GM18870 (cell line): ENCODE data around the gene SHISA4.
A peak's percentile ranks its signal among the peaks of the same experiment; 100 is the strongest.

Experiments used
- ATAC-seq: cut with Tn5 transposase; IDR thresholded peaks from one replicate; pipeline ENCODE4 v1.9.1; 2021; ENCODE audit warnings: moderate library complexity; ENCODE audit not compliant: unreplicated experiment

Gene SHISA4

DNA sequence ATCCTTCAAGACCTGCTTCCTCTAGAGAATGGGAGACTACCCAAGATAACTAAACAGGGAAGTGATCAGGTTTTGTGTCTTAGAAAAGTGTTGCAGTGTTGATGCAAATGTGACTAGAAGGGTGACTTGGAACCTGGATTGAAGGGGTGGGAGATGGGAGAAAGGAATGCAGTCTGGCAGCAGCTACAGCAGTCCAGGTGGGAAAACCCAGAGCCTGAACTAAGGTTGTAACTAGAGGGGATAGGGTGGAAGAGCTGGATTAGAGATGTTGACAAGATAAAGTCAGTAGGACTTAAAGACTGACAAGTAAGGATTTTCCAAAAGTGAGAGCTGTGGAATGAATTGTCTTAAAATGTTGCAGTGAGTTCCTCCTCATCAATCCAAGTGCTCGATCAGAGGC, 7.1 kb upstream of the SHISA4 start:
- no peak for ATAC-seq

DNA sequence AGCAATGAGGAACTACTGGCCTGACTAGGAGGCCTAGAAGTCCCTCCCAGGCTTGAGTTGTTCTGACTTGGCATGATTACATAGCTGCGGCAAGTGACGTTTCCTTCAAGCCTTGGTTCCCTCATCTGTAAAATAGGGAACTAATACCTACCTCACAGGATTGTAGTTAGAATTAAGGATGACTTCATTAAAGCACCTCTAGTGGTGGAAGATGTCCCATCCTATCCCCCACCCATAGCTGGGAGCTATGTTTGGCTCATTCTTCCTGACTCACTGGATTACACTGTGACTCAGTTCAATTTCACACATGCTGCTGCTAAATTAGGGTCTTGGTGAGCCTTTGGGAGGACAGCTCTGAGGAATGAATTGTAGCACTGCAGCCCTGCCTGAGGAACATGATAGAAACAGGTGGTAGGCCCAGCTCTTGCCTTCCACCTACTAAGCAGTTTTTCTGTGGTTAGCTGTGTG, 6.0 kb upstream of the SHISA4 start:
- ATAC-seq, result peak; percentile 51

DNA sequence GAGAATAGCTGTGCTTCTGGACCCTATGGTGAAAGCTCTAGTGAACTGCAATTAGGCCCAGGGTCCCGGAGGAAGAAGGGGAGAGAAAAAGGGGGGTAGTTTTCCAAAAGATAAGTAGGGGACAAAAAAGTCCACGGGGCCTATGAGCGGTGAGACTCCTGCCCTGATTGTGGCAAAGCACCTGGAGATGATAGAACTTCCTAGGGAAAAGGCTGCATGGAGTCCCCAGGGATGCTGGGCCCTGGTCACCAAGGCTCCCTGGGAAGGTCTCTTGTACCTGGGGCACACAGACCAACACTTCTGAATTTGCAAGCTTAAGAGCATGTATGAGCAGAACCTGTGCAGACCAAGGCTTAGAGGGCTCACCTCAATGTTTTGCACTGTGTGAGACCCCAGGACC, 5.4 kb upstream of the SHISA4 start:
- ATAC-seq, result no peak

DNA sequence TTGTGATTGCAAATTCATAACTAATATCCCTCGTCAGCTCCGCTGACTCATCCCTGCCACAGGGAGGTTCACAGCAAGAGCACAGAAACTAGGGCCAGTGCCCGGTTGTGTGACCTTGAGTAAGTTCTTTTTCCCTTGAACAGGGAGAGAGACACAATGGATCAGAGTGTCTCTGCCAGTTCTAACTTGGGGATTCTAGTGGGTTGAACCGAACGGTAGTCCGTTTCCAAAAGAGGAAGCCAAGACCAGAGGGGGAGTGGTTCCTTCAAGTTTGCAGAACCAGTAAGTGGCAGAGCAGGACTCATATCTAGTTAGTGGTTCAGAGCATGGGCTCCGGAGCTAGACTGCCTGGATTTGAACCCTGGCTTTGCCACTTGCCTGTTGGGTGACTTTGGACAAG, 4.9 kb upstream of the SHISA4 start:
- no peak for ATAC-seq

DNA sequence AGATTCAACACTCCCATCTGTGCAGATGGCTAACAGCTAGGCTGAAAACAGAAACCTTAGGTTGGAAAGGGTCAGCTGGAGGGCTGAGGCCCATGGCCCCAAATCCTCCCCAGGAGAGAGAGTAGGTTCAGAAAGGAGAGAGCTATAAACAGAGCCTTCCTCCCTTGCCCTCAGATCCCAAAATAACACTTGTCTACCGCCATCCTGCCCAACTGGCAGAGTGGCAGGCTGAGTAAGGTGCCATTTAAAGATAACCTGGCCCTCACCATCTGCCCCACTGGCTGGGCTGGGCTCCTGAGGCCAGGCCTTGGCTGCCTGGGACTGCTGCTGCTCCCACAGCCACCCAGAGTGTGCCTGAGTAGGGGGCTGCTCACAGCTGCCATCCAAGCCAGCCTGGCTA, 4.3 kb upstream of the SHISA4 start:
- ATAC-seq, result no peak

DNA sequence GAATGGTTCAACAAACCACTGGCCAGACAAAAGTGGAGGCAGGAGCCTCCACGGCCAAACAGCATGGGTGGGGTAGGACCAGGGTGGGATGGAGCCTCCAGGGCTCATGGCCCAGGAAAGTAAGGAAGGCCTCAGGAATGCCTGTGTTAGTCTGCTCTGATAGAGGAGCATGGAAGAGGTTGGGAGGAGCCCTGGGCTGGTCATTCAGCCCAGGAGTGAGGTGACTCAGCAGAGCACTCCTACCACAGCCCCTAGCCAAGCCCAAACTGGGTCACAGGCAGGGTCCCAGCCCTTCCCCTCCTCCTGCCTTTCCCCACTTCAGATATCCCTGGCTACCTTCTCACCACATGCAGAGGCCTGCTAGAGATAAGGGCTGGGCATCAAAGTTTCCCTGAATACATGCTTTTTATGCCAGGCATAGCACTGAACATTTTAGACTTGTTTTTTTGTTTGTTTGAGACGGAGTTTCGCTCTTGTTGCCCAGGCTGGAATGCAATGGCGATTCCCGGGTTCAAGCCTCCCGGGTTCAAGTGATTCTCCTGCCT, 3.1 kb upstream of the SHISA4 start:
- no peak for ATAC-seq

DNA sequence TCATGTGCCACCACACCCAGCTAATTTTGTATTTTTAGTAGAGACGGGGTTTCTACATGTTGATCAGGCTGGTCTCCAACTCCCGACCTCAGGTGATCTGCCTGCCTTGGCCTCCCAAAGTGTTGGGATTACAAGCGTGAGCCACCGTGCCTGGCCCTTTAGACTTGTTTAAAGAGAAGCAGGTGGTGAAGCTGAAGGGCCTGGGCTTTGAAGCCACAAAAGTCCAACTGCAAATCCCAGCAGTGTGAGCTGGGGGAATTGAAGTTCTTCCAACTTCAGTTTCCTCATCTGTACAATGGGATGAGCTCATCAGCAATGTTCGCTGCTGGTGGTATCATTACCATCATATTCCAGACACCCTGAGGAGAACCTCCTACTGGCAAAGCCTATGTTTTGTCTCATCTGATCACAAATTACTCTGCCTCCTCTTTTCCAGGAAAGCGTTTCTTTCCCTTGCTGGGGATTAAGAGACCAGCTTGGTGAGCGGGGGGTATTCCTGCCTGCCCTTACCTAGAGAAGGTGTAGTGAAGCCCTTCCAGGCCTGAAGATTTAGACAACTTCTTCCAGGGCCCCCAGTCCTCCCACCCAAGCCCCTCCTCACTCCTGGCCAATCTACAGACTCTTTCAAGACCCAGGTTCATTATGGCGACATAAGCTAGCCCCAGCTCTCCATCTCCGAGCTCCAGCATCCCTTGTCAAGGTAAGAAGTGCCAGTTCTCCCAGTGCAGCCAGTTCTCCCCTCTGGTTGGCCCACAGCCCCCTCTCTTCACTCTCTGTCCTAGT, 2.4 kb upstream of the SHISA4 start:
- no peak for ATAC-seq

DNA sequence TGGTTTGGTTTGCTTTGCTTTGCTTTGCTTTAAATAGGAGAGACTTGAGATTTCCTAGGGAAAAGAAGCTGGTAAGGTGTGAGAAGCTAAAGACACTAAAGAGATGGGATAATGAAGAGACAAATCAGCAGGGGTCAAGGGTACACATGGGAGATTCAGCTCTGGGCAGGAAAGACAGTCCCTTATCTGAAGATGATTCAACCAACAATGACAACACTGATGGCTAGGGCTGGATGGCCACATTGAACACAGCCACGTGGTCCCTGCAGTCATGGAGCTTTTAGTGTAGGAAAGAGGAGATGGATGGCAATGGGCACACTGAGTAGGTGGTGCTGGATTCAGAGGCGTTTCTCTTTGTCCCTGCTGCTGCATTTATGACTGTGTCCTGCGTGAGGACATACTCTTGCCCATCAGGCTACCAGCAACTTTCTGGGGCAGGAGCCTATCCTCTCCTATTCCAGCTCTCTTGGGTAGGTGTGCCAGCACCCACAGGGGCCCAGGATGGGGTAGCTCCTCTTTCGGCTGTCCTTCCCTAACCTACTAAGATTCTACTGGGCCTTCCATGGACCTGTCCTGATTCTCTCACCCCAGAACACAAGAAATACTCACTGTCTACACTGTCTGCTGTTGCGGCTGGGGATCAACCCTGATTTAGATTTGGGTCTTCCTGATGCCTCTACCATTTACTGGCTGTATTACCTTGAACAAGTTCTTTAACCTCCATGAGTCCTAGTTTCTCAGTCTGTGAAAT, 1.4 kb upstream of the SHISA4 start:
- ATAC-seq, result no peak

DNA sequence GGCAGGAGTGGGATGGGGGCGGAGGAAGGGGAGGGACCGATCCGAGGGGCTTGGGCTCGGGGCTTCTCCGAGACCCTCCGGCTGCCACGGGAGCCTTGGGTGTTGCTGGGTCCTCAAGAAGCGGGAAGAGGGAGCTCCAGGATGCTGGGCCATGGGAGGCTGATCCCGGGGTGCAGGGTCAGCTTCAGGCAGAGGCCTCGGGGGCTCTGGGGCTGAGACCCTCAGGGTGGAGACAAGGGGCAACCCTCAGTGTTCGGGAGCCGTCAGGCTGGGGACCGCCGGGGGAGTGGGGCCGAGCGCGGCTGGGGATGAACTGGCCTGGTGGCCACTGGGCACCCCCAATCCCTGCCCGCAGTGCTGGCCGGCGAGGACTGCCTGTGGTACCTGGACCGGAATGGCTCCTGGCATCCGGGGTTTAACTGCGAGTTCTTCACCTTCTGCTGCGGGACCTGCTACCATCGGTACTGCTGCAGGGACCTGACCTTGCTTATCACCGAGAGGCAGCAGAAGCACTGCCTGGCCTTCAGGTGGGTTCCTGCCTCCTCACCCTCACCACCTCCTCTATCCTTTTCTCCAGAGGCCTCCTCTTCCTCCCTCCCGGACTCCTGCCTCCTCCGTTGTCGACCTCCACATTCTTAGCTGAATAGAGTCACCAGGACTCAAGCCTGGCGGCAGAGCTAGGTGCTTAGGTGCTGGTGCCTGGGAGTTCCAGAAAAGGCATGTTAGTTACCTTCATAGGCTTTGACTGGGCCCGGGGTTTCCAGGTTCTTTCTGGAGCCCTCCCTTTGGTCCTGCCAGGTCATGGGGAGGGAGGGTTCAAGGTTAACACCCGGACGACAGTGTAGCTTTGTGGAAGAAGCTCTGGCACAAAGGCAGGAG, 631 bp downstream of the SHISA4 start:
- ATAC-seq, result no peak

DNA sequence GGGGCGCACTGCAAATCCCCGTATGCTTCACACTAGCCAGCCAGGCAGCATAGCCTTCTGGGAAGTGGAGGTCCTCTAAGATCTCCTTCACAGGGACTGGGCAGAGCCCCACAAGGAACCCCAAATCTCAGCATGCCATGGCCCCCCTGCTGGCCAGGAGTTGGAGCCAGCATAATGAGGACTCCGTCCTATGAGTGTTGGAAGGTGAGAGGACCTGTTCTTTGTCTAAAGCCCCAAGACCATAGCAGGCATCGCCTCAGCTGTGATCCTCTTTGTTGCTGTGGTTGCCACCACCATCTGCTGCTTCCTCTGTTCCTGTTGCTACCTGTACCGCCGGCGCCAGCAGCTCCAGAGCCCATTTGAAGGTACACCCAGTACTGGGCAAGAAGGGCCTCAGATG, 1.5 kb downstream of the SHISA4 start:
- no peak for ATAC-seq

DNA sequence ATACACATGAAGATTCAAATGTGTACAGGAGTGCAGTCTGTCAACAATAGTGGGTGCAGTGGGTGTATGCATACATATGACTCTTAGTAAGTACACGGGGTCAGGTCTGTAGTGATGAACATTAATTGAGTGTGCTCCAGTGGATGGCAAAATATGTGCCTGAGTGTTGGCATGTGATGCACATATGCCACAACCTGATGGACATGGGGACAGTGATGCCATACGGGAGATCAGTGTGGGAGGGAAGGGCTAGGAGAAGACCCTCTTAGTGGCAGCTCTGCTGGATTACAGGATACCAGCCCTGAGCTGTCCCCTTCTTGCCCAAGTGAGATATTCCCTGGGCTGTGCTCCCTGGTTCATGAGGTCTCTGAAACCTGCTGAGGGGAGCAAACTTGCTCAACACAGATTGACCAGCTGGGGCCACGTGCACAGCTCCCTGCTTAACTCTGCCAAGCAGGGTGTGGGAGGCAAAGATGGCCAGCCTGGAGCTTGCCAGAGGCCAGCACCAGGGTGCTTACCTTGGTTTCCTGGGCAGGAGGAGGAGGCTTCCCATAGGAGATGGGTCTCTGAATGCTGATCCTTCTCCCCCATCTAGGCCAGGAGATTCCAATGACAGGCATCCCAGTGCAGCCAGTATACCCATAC, 2.2 kb downstream of the SHISA4 start:
- no peak for ATAC-seq

DNA sequence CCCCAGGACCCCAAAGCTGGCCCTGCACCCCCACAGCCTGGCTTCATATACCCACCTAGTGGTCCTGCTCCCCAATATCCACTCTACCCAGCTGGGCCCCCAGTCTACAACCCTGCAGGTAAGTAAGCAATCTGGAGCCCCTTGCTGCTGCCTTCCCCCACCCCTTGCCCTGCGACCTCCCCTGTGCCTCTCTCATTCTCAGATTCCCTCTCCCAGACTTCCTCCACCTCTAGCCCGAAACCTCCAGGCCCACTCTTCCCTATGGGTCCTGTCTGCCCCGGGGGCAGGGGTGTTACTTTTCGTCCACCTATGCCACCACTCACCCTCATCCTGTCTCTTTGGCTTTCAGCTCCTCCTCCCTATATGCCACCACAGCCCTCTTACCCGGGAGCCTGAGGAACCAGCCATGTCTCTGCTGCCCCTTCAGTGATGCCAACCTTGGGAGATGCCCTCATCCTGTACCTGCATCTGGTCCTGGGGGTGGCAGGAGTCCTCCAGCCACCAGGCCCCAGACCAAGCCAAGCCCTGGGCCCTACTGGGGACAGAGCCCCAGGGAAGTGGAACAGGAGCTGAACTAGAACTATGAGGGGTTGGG, 2.9 kb downstream of the SHISA4 start:
- no peak for ATAC-seq

DNA sequence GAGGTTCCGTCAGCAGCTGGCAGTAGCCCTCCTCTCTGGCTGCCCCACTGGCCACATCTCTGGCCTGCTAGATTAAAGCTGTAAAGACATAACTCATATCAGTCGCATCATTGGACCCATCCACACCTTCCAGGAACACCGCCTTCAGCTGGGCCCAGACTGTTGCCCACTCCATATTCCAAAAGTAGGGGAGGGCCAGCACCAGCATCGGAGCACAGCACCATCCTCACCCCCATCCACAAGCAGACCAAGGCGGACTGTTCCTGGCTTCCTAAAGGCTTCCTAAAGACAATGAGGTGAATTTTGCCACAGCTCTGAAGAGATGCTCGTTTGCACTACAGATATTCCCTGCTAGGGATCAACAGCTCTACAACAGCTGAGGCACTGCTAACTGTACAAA, 3.5 kb downstream of the SHISA4 start:
- ATAC-seq, result no peak

DNA sequence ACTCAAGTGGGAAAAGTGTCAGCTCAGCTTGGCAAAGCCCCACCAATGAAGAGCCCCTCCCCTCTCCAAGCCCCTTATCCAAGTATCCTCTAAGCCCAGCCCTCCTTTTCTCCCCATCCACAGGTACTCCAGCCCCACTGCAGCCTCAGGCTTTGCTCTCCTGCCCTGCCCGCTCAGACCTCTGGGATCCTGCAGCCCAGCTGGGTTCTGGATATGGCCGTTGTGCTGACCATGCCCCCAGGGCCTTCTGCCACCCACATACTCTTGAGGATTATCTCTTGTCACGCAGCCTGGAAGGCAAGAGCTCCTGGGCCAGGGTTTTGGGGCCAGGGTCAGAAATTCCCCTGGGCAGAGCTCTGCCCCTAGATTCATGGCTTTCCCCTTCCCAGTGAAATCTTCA, 4.7 kb downstream of the SHISA4 start:
- ATAC-seq, result no peak

DNA sequence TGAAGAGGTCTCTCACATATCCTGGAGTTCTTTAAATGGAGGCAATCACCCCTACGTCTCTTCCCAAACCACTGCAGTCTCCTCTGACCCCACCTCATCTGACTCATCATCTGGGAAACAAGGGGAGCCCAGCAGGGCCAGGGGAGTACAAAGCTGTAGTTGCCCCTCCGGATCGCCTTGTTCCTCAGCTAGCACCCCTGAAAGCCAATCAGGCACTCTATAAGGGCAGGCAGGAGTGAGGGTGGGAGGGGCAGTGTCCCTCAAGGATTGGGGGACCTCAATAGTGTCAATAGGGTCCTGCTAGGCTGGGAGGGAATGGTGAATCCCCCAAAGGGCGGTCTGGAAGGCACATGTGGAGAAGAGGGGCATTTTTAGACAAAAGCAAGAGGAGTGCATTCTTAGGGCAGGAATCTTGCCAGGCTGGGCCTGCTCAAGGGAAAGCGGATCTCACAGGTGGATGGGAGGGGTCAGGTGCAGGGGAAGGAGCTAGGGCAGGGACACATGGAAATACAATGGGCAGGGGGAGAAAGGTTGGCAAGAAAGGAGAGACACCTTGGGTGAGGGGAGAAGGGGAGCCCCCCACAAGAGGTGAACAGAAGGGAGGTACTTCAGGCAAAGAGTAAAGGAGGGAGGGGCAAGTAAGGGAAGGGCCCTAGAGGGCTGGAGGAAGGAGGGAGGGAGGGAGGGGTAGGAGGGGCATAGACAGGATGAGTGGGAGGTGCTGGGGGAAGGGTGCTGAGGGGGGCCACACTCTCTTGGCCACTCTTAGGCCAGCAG, 5.8 kb downstream of the SHISA4 start:
- no peak for ATAC-seq

DNA sequence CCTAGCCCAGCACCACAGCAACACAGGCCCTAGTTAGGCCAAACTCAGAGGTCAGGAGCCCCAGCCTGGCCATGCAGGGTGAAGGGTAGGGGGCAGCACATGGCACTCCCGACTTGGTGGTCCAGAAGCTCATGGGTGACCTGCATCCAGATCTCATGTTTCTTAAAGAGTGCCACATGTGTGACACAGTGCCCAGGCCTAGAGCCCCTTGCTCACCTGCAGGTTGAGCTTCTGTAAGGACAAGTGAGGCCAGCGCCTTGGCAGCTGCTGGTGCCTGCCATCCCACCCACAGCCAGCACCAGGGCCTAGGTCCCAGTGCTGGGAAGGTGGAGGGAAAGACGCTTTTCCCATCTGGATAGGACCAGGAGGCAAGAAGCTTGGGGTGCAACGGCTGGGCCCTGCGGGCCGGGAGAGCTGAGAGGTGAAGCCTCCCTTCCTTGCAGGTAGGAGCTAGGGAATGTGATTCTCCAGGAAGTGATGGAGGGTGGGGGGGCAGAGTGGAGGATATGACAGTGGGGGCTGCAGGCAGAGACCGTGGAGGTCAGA, 6.5 kb downstream of the SHISA4 start:
- ATAC-seq, result no peak

DNA sequence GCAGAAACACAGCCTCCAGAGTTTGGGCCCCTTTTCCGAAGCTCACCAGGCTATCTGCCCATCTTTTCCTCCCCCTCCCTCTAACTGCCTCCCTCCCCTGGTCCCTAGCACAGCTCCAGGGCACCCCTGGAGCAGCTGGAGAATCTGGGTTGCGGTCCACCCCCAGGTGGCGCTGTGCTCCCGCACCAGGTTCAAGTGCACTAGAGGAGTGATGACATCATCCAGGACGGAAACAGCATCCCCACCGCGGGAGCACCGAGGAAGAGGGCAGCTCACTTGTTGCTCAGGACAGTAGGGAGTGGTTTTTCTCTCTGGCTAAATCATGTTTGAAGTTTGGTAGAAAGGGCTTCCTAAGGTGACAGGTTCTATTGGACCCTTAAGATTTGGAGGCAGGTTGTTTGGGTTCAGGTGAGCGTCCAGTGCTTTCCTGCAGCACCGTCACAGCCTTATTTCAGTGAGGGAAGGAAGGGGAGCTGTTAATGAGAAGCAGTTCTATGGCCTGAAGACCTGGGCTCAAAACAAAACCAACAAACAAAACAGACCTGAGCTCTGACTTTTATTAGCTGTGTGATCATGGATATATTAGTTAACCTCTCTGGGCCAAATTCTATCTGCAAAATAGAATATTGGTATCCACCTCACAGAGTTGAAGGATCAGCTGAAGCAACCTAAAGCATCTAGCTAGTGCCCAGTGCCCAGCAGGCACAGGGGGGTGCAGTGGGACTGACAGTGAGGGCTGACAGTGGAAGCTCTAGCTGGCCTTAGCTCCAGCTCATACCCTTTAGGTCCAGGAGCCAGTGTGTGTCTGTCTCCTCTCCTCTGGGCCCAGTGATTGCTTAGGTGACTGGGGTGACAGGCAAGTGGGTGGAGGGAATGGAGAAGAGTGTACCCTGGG, 7.5 kb downstream of the SHISA4 start:
- no peak for ATAC-seq

DNA sequence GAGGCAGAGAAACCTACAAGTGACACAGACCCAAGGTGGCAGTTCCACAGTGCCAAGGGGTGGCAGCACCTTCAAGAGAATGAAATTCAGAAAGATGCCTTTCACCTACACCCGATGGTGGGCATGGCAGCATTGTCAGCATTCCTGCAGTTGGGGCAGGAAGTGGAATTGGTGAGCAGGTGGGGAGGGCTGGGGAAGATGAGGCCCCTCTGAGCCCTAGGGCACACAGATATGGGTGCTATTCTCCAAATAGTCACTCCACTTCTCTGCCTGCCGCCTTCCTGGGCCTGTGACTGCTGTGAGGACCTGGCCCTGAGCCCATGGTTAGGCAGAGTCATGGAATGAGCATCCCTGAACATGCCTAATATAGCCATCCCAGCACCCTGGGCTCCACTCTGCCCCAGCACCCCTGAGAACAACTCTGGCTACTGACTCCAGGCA, 8.3 kb downstream of the SHISA4 start:
- ATAC-seq, result no peak
